ENCODE data around the gene DELE1.

DNA sequence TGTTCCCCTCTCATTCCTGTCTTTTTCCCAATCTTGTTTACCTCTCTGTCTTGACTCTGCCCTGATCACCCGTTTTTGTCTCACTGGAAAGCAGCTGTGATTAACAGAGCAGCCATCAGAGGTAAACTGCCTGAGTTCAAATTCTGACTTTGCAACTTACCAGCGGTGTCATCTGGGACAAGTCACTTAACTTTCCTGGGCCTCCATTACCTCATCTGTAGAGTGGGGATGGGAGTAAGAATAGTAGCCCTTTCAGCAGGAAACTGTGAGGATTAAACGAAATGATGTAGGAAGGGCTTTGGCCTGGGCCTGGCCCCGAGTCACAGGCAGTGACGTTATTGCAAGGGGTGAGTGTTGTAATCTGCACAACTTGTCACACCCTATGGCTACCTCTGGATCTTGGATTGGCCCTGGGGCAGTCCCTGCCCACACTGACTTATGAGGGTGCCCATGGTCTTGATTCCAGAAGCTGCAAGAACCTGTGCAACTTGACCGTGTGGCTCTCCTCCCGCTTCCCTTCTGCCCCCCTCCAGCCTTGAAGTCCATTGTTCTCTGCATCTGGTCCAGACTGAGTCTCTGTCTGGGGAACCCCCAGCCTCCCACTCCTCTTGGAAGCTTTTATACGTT lies 35.0 kb downstream of the DELE1 start:
- TF ChIP-seq, protein P1, sequence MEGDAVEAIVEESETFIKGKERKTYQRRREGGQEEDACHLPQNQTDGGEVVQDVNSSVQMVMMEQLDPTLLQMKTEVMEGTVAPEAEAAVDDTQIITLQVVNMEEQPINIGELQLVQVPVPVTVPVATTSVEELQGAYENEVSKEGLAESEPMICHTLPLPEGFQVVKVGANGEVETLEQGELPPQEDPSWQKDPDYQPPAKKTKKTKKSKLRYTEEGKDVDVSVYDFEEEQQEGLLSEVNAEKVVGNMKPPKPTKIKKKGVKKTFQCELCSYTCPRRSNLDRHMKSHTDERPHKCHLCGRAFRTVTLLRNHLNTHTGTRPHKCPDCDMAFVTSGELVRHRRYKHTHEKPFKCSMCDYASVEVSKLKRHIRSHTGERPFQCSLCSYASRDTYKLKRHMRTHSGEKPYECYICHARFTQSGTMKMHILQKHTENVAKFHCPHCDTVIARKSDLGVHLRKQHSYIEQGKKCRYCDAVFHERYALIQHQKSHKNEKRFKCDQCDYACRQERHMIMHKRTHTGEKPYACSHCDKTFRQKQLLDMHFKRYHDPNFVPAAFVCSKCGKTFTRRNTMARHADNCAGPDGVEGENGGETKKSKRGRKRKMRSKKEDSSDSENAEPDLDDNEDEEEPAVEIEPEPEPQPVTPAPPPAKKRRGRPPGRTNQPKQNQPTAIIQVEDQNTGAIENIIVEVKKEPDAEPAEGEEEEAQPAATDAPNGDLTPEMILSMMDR (IDR thresholded peaks at IDR 0.05; ENCODE audit: low read depth, low read length): no peak
- TF ChIP-seq POLR2A (IDR thresholded peaks at IDR 0.05; ENCODE audit: extremely low read depth, insufficient read length): no peak
- TF ChIP-seq MYC (IDR thresholded peaks at IDR 0.05; ENCODE audit: low read depth, low read length): no peak
- no peak for TF ChIP-seq MAX (IDR thresholded peaks at IDR 0.05; ENCODE audit: low read depth, low read length)

Measured in NB4 (cell line).